GM12878 (cell line): ENCODE results near the gene GIPC1. TPM values are rescaled to one million over a fixed set of nuclear protein-coding genes. Genes with fewer than 3 reads are reported as not detected.

Source experiments
- ATAC-seq: fragments of 200-7000 bp; cut with Tn5 transposase; 3 replicates; pipeline ENCODE4 v1.9.1; 2020; ENCODE audit warnings: mild to moderate bottlenecking, moderate library complexity
- BruUV-seq: library from RNA; stranded (reverse); fragments of 400-500 nt; replicated peaks from 2 replicates; lab custom pipeline; 2021; lab: Mats Ljungman, UMichigan
- CTCF ChIA-PET: fragments of 300-600 bp; sonication (Branson Sonifier 250); formaldehyde crosslinking; extraction: SDS; loops from one replicate; lab custom pipeline; 2021; ENCODE audit warnings: inconsistent platforms; lab: Yijun Ruan, JAX
- POLR2A ChIA-PET: fragments of 350-600 bp; formaldehyde crosslinking; extraction: SDS; loops from one replicate; lab custom pipeline; 2021; ENCODE audit warnings: inconsistent platforms; lab: Charles Lee
- RAD21 ChIA-PET: fragments of 300-600 bp; sonication (Branson Sonifier 250); formaldehyde crosslinking; loops from one replicate; lab custom pipeline; 2023; ENCODE audit warnings: antibody characterized with exemption; ENCODE audit not compliant: unreplicated experiment; lab: Charles Lee
- SMC1A ChIA-PET: fragments of 300-600 bp; sonication (Branson Sonifier 250); formaldehyde crosslinking; loops from one replicate; lab custom pipeline; 2023; ENCODE audit not compliant: unreplicated experiment, uncharacterized antibody; lab: Charles Lee
- DNase-seq: peaks from one replicate; pipeline ENCODE4 v3.0.0-alpha.2; 2011; ENCODE audit warnings: low read depth, low spot score
- FAIRE-seq: peaks from 3 replicates; lab custom pipeline; 2011; peaks lifted over from hg19 to GRCh38; lab: Jason Lieb, UNC
- H2AFZ ChIP-seq: 2 replicates; pipeline ENCODE4 v1.6.0; 2011; ENCODE audit warnings: low read depth, low read length, control low read depth; ENCODE audit not compliant: control insufficient read depth
- H3K27ac ChIP-seq: 2 replicates; pipeline ENCODE4 v1.5.1; 2011; ENCODE audit warnings: control low read depth; ENCODE audit not compliant: control insufficient read depth, insufficient read depth
- H3K27me3 ChIP-seq, 2 experiments: replicated peaks in 1 of 2; 2 replicates each; pipeline versions ENCODE4 v1.6.0 to v1.6.1; 2011; ENCODE audit warnings: low read length in 1 of 2; ENCODE audit not compliant: control insufficient read depth in 2 of 2, insufficient read depth in 2 of 2
- H3K36me3 ChIP-seq, 2 experiments: 2 replicates each; pipeline ENCODE4 v1.5.1; 2011; ENCODE audit warnings: low read length in 1 of 2; ENCODE audit not compliant: control insufficient read depth in 2 of 2, insufficient read depth in 2 of 2
- H3K4me1 ChIP-seq: 2 replicates; pipeline ENCODE4 v1.6.1; 2011; ENCODE audit warnings: mild to moderate bottlenecking, low read length, moderate library complexity, mixed read lengths; ENCODE audit not compliant: control insufficient read depth, insufficient read depth
- H3K4me2 ChIP-seq: 2 replicates; pipeline ENCODE4 v1.6.0; 2011; ENCODE audit warnings: control low read depth; ENCODE audit not compliant: control insufficient read depth, insufficient read depth
- H3K4me3 ChIP-seq: fragments of 200-600 bp; sonication (generic); 2 replicates; pipeline ENCODE4 v1.5.1; 2016
- H3K79me2 ChIP-seq: 2 replicates; pipeline ENCODE4 v1.6.0; 2011; ENCODE audit warnings: low read length; ENCODE audit not compliant: control insufficient read depth, insufficient read depth
- H3K9ac ChIP-seq: 2 replicates; pipeline ENCODE4 v1.8.0; 2011; ENCODE audit warnings: low read length, control low read depth, mixed read lengths; ENCODE audit not compliant: control insufficient read depth, insufficient read depth
- H3K9me3 ChIP-seq: replicated peaks from 3 replicates; pipeline ENCODE4 v1.5.1; 2011; ENCODE audit warnings: mild to moderate bottlenecking, low read length; ENCODE audit not compliant: control insufficient read depth, insufficient read depth
- H4K20me1 ChIP-seq: 2 replicates; pipeline ENCODE4 v1.6.0; 2011; ENCODE audit not compliant: control insufficient read depth, insufficient read depth
- ASH2L ChIP-seq: fragments of 300-600, 200-600 bp; sonication (generic); IDR thresholded peaks from 2 replicates; pipeline ENCODE4 v1.6.1; 2017; ENCODE audit warnings: low read depth, mild to moderate bottlenecking, borderline replicate concordance
- ATF3 ChIP-seq: IDR thresholded peaks from 2 replicates; pipeline ENCODE4 v1.6.1; 2011; ENCODE audit warnings: low read depth, mild to moderate bottlenecking, low read length, moderate library complexity, borderline replicate concordance; ENCODE audit errors: extremely low read depth
- HSF1 ChIP-seq: fragments of 150-350 bp; IDR thresholded peaks from 2 replicates; pipeline ENCODE4 v1.6.1; 2014; ENCODE audit warnings: mild to moderate bottlenecking, low read depth, low read length
- MEF2B ChIP-seq: fragments of 450-650 bp; IDR thresholded peaks from 2 replicates; pipeline ENCODE4 v1.6.1; 2018; ENCODE audit warnings: mild to moderate bottlenecking, moderate library complexity; ENCODE audit not compliant: partially characterized antibody, poor library complexity, severe bottlenecking
- POLR2AphosphoS2 ChIP-seq: IDR thresholded peaks from 2 replicates; pipeline ENCODE4 v1.6.1; 2011; ENCODE audit warnings: low read depth, mild to moderate bottlenecking, low read length, improper control_type of control experiment, moderate library complexity
- SP1 ChIP-seq: IDR thresholded peaks from one replicate; pipeline ENCODE4 v1.6.1; 2011; ENCODE audit warnings: low read depth, low read length
- TCF7 ChIP-seq: IDR thresholded peaks from 2 replicates; pipeline ENCODE4 v1.6.1; 2014; ENCODE audit warnings: antibody characterized with exemption, borderline replicate concordance
- ZBTB33 ChIP-seq: fragments of 450-650 bp; IDR thresholded peaks from 2 replicates; pipeline ENCODE4 v1.6.1; 2017; ENCODE audit warnings: mild to moderate bottlenecking
- WGBS: methylation state at CpG from one replicate; pipeline ENCODE4 v1.1.6; 2016; ENCODE audit warnings: low lambda C conversion rate; ENCODE audit not compliant: insufficient replicate concordance, insufficient coverage; ENCODE audit errors: missing lambda C conversion rate; 5-methylcytosine and 5-hydroxymethylcytosine counted together
- in situ Hi-C: fragments of 300-500 bp; cut with MboI; formaldehyde crosslinking; loops from 9 replicates; pipeline ENCODE4 v1.14.3; 2018; ENCODE audit warnings: mixed read lengths
- intact Hi-C: fragments of 100-400 bp; cut with micrococcal nuclease; formaldehyde crosslinking; loops from one replicate; pipeline ENCODE4 v1.14.2; 2022; ENCODE audit not compliant: unreplicated experiment
- polyA plus RNA-seq, 11 experiments: library from polyadenylated mRNA; depleted of rRNA in 4 of 11; unstranded in 6 of 11; stranded (reverse) in 5 of 11; fragments of >200 nt; fragmentation: Nextera tagmentation in 4 of 11; fragmentation: Illumina TruSeq in 1 of 11; extraction: Ambion mirVana in 4 of 11; extraction: Trizol in 1 of 11; gene quantifications; 1 replicate in 1 of 11; 2 replicates in 10 of 11; pipeline versions ENCODE4 v1.2.1 to v1.2.3, GENCODE V29; 2011 to 2016; ENCODE audit warnings: inconsistent platforms in 2 of 11, missing spikeins in 2 of 11, low read depth in 1 of 11
- total RNA-seq, 4 experiments: library from RNA; depleted of rRNA in 3 of 4; stranded (reverse); fragments of >200 nt in 3 of 4; fragmentation: Illumina TruSeq in 1 of 4; extraction: Trizol in 1 of 4; gene quantifications; 2 replicates each; pipeline versions ENCODE4 v1.2.1 to v1.2.3, GENCODE V29; 2013 to 2021

The GIPC1 gene
- total and polyA plus RNA-seq, 10 of the 15 experiments (the other 5 are each of a cell fraction or from before 2014, with no cell fraction given) = 0.47 to 24.1 (median 13.6) TPM

GRCh38 chr19:14482172-14482941 is 13.6 kb downstream of the GIPC1 start:
- 76% methylated on average over 10 of the region's 18 CpGs for WGBS
- BruUV-seq = no TSS peak

More at GRCh38 chr19:14482172-14482941, 13.6 kb downstream of the GIPC1 start:
- H3K4me3 ChIP-seq = no peak overlapping the region
- ATAC-seq (no peak), FAIRE-seq (no peak), DNase-seq (no peak)
- ChIA-PET POLR2A (interaction anchor here (0.6 to 0.7 kb wide), 2 partner anchors 401 to 449 kb away, joined by 3 to 8 read pairs; no protein-coding TSS in a partner anchor), RAD21 (interaction anchor here (0.5 to 2.1 kb wide), 2 partner anchors 21 to 346 kb away, joined by 3 to 8 read pairs; partner anchors contain the start of gene ASF1B), CTCF (interaction anchor here (0.7 to 5.1 kb wide), 4 partner anchors 51 to 143 kb away, joined by 3 to 42 read pairs (median 3); partner anchors contain the start of gene PKN1), SMC1A (no interaction called here)
- H3K4me2 ChIP-seq = no peak overlapping the region
- intact Hi-C loops (loop anchor here (10.0 kb wide), 1 partner anchor 278 kb away; the partner anchor contains the start of gene ADGRL1), in situ Hi-C loops (no loop called here)
- H2AFZ ChIP-seq = no peak overlapping the region
- H3K9ac ChIP-seq = no peak overlapping the region
- H3K4me1 ChIP-seq = no peaks in the 10 kb centered on the region; the same call in 1 of the 2 replicates
- no peaks in the 10 kb centered on the region for H3K27me3 ChIP-seq
- H3K27ac ChIP-seq = no peak overlapping the region
- H3K36me3 ChIP-seq = no peaks in the 10 kb centered on the region; a peak in 1 of 4 replicates
- TF ChIP-seq SP1 (no peak), HSF1 (no peak), TCF7 (no peak), POLR2AphosphoS2 (no peak), ATF3 (no peak), MEF2B (no peak), ZBTB33 (no peak), ASH2L (no peak)
- TF ChIP-seq, all 136 proteins: peak for 0
- Histone ChIP-seq H4K20me1 (no peaks in the 10 kb centered on the region), H3K9me3 (no peaks in the 10 kb centered on the region), H3K79me2 (no peaks in the 10 kb centered on the region)
